Ovary (tissue), 3 donors: ENCODE measurements around the gene MBD3L5.

ENCODE experiments used
- CTCF ChIP-seq, 3 donors: fragments of 450-650 bp in 2 of 3; fragments of 200-600 bp in 1 of 3; IDR thresholded peaks; one replicate each; pipeline versions ENCODE4 v1.5.1 to v1.8.0; 2016 to 2022; ENCODE audit warnings: antibody characterized with exemption in 3 of 3, mild to moderate bottlenecking in 1 of 3
- POLR2A ChIP-seq: fragments of 450-650 bp; IDR thresholded peaks from one replicate; pipeline ENCODE4 v1.6.1; 2017; ENCODE audit warnings: antibody characterized with exemption, mild to moderate bottlenecking, moderate library complexity
- donor health status: DM: no; HTN: no; CAD: no.

GRCh38 chr19:7006135-7006704 is 24.2 kb upstream of the MBD3L5 start:
- TF ChIP-seq CTCF (IDR thresholded peaks at IDR 0.05) = no peak
- no peak for TF ChIP-seq POLR2A
